Progenitor cell of endocrine pancreas (in vitro differentiated cells): ENCODE results near the gene NR3C1. TPM values are rescaled to one million over a fixed set of nuclear protein-coding genes. Genes with fewer than 3 reads are reported as not detected.

ENCODE experiments used
- DNase-seq: peaks from one replicate; pipeline ENCODE4 v3.0.0; 2021; ENCODE audit warnings: low spot score; ENCODE audit not compliant: unreplicated experiment
- H3K27ac Mint-ChIP-seq: 2 replicates; pipeline ENCODE4 v1.8.0; 2021; ENCODE audit warnings: mild to moderate bottlenecking, moderate library complexity, mixed read lengths
- H3K27me3 Mint-ChIP-seq: 2 replicates; pipeline ENCODE4 v1.8.0; 2021; ENCODE audit warnings: mixed read lengths
- H3K36me3 Mint-ChIP-seq: 2 replicates; pipeline ENCODE4 v1.8.0; 2022; ENCODE audit warnings: mixed read lengths; ENCODE audit not compliant: insufficient read depth
- H3K4me1 Mint-ChIP-seq: 2 replicates; pipeline ENCODE4 v1.8.0; 2021; ENCODE audit warnings: low read depth, mixed read lengths
- H3K4me3 Mint-ChIP-seq: 2 replicates; pipeline ENCODE4 v1.8.0; 2021; ENCODE audit warnings: low read depth, mild to moderate bottlenecking, moderate library complexity, mixed read lengths
- H3K9me3 Mint-ChIP-seq: 2 replicates; pipeline ENCODE4 v1.8.0; 2021; ENCODE audit warnings: low read depth, mixed read lengths
- total RNA-seq: library from RNA; stranded (reverse); gene quantifications from 2 replicates; pipeline ENCODE4 v1.2.1, GENCODE V29; 2021
- TF ChIP-seq, protein P1 (sequence below): fragments of 200-600 bp; sonication (generic); IDR thresholded peaks from one replicate; pipeline ENCODE4 v1.5.0; 2021; ENCODE audit warnings: antibody characterized with exemption, mild to moderate bottlenecking; ENCODE audit not compliant: unreplicated experiment

Gene NR3C1
- total RNA-seq, 1 donor from 2014 or later, result 6.7 TPM

DNA sequence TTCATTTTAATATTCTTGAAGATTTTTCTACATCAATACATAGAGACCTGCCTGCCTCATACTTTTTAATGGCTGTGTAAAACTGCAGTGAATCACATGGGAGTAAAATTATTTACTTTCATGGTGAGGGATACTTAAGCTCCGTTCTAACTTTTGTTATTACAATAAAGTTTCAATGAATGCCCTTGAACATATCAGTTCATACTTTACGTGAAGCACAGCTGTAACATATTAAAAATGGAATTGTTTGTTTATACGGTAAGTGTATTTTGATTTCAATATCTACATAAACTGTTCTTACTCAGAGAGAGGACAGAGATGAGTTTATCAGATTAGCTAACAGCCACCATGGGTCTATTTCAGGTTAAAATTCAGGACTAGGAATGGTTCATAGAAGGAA is 155.1 kb downstream of the NR3C1 start:
- peaks cover 9% of the 10 kb centered on the region for H3K9me3 Mint-ChIP-seq
- H3K4me1 Mint-ChIP-seq, result no peaks in the 10 kb centered on the region
- H3K27me3 Mint-ChIP-seq, result peaks cover 11% of the 10 kb centered on the region
- H3K36me3 Mint-ChIP-seq, result no peaks in the 10 kb centered on the region
- no peak for DNase-seq
- H3K27ac Mint-ChIP-seq, result no peak overlapping the region
- H3K4me3 Mint-ChIP-seq, result no peak overlapping the region
- TF ChIP-seq, protein P1, sequence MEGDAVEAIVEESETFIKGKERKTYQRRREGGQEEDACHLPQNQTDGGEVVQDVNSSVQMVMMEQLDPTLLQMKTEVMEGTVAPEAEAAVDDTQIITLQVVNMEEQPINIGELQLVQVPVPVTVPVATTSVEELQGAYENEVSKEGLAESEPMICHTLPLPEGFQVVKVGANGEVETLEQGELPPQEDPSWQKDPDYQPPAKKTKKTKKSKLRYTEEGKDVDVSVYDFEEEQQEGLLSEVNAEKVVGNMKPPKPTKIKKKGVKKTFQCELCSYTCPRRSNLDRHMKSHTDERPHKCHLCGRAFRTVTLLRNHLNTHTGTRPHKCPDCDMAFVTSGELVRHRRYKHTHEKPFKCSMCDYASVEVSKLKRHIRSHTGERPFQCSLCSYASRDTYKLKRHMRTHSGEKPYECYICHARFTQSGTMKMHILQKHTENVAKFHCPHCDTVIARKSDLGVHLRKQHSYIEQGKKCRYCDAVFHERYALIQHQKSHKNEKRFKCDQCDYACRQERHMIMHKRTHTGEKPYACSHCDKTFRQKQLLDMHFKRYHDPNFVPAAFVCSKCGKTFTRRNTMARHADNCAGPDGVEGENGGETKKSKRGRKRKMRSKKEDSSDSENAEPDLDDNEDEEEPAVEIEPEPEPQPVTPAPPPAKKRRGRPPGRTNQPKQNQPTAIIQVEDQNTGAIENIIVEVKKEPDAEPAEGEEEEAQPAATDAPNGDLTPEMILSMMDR, result no peak

DNA sequence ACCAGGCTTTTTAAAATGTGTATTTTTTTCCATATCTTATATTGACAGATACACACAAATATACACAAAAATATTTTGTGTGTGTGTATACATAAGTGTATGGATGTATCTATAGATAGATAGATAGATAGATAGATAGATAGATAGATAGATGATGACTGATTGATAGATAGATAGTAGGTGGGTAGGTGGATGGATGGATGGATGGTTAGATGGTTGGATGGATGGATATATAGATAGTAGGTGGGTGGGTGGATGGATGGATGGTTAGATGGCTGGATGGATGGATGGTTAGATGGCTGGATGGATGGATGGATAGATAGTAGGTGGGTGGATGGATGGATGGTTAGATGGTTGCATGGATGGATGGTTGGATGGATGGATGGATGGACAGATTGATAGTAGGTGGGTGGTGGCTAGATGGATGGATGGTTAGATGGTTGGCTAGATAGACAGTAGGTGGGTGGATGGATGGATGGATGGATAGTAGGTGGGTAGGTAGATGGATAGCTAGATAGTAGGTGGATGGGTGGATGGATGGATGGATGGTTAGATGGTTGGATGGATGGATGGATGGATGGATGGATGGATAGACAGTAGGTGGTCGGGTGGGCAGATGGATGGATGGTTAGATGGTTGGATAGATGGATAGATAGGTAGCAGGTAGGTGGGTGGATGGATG is 156.2 kb downstream of the NR3C1 start:
- TF ChIP-seq, protein P1, result no peak
- Mint-ChIP-seq H3K4me3 (no peak overlapping the region), H3K27ac (no peak overlapping the region), H3K9me3 (peaks cover 9% of the 10 kb centered on the region), H3K4me1 (no peaks in the 10 kb centered on the region), H3K27me3 (peaks cover 13% of the 10 kb centered on the region), H3K36me3 (no peaks in the 10 kb centered on the region)
- DNase-seq, result no peak

GRCh38 chr5:143245929-143246561 is 157.4 kb downstream of the NR3C1 start:
- no peak overlapping the region for H3K4me3 Mint-ChIP-seq
- TF ChIP-seq, protein P1, result no peak
- H3K9me3 Mint-ChIP-seq, result peaks cover 9% of the 10 kb centered on the region
- H3K27ac Mint-ChIP-seq, result no peak overlapping the region
- no peaks in the 10 kb centered on the region for H3K36me3 Mint-ChIP-seq
- peaks cover 12% of the 10 kb centered on the region for H3K27me3 Mint-ChIP-seq
- no peak for DNase-seq
- no peaks in the 10 kb centered on the region for H3K4me1 Mint-ChIP-seq

- Mint-ChIP-seq H3K9me3 (peaks cover 9% of the 10 kb centered on the region), H3K4me1 (peaks cover 1% of the 10 kb centered on the region), H3K36me3 (no peaks in the 10 kb centered on the region), H3K4me3 (no peak overlapping the region), H3K27ac (no peak overlapping the region), H3K27me3 (peaks cover 15% of the 10 kb centered on the region)
- DNase-seq, result no peak
- TF ChIP-seq, protein P1, result no peak
Observed at GRCh38 chr5:143244990-143245389, 158.5 kb downstream of the NR3C1 start.

- Mint-ChIP-seq H3K27ac (no peak overlapping the region), H3K36me3 (no peaks in the 10 kb centered on the region), H3K27me3 (peaks cover 15% of the 10 kb centered on the region), H3K4me1 (peaks cover 2% of the 10 kb centered on the region), H3K4me3 (no peak overlapping the region), H3K9me3 (peaks cover 9% of the 10 kb centered on the region)
- no peak for DNase-seq
- TF ChIP-seq, protein P1, result no peak
Observed at GRCh38 chr5:143244000-143244736, 159.3 kb downstream of the NR3C1 start.
